ENCODE measurements around the gene LOXL1. TPM values are rescaled to one million over a fixed set of nuclear protein-coding genes. Genes with fewer than 3 reads are reported as not detected.

The LOXL1 gene
- total RNA-seq, 1 experiment from 2014 or later: not detected

DNA sequence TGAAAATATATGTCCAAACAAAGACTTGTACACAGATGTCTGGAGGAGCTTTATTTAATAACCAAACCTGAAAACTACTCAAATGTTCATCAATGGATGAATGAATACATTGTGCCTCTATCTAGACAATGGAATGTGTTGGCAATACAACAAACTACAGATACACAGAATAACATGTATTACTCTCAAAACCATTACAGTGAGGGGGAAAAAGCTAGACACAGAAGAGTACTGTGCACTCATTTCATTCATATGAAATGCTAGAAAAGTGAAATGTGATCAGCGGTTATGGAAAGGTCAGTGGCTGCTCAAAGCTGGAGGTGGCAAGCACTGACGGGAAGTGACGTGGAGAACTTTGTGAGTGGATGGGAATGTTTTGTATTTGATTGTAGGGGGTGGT lies 52.6 kb downstream of the LOXL1 start:
- no peaks in the 10 kb centered on the region for H3K79me2 ChIP-seq (ENCODE audit: low read length)
- no peak overlapping the region for H3K4me2 ChIP-seq (ENCODE audit: low read depth, low read length, poor library complexity, severe bottlenecking)
- no peak for DNase-seq
- H3K27ac ChIP-seq (ENCODE audit: low read length): no peak overlapping the region
- no peaks in the 10 kb centered on the region for H3K4me1 ChIP-seq (ENCODE audit: low read length)
- no peaks in the 10 kb centered on the region for H3K9me2 ChIP-seq (replicated peaks; ENCODE audit: insufficient read depth, low read length)
- H3K4me3 ChIP-seq (ENCODE audit: low read length): no peak overlapping the region
- H3K36me3 ChIP-seq (ENCODE audit: insufficient read depth, low read length): no peaks in the 10 kb centered on the region
- no peaks in the 10 kb centered on the region for H3K9me3 ChIP-seq (ENCODE audit: low read length)
- no peak overlapping the region for H2AFZ ChIP-seq (ENCODE audit: low read length)
- no peak overlapping the region for H3K9ac ChIP-seq (ENCODE audit: low read length)
- no peaks in the 10 kb centered on the region for H3K27me3 ChIP-seq (ENCODE audit: low read length)
- no peaks in the 10 kb centered on the region for H4K20me1 ChIP-seq (ENCODE audit: insufficient read depth, low read depth, low read length)

DNA sequence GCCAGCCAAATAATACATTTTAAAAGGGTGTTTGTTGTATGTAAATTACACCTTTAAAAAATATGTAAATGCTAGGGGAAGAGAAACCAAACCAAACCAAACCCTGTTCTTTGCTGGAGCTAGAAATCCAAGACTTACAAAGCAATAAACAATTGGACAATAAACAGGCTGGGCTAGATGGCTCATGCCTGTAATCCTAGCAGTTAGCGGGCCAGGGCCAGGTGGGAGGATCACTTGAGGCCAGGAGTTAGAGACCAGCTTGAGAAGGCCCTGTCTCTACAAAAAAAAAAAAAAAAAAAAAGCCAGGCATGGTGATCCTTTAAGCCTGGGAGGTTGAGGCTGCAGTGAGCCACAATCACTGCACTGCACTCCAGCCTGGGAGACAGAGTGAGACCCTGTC lies 53.4 kb downstream of the LOXL1 start:
- no peaks in the 10 kb centered on the region for H3K9me2 ChIP-seq (replicated peaks; ENCODE audit: insufficient read depth, low read length)
- H3K4me1 ChIP-seq (ENCODE audit: low read length): no peaks in the 10 kb centered on the region
- DNase-seq: no peak
- H3K27me3 ChIP-seq (ENCODE audit: low read length): no peaks in the 10 kb centered on the region
- H3K4me2 ChIP-seq (ENCODE audit: low read depth, low read length, poor library complexity, severe bottlenecking): no peak overlapping the region
- H4K20me1 ChIP-seq (ENCODE audit: insufficient read depth, low read depth, low read length): no peaks in the 10 kb centered on the region
- H3K36me3 ChIP-seq (ENCODE audit: insufficient read depth, low read length): no peaks in the 10 kb centered on the region
- no peak overlapping the region for H3K4me3 ChIP-seq (ENCODE audit: low read length)
- H2AFZ ChIP-seq (ENCODE audit: low read length): no peak overlapping the region
- no peaks in the 10 kb centered on the region for H3K79me2 ChIP-seq (ENCODE audit: low read length)
- H3K9me3 ChIP-seq (ENCODE audit: low read length): no peaks in the 10 kb centered on the region
- H3K9ac ChIP-seq (ENCODE audit: low read length): no peak overlapping the region
- H3K27ac ChIP-seq (ENCODE audit: low read length): no peak overlapping the region

DNA sequence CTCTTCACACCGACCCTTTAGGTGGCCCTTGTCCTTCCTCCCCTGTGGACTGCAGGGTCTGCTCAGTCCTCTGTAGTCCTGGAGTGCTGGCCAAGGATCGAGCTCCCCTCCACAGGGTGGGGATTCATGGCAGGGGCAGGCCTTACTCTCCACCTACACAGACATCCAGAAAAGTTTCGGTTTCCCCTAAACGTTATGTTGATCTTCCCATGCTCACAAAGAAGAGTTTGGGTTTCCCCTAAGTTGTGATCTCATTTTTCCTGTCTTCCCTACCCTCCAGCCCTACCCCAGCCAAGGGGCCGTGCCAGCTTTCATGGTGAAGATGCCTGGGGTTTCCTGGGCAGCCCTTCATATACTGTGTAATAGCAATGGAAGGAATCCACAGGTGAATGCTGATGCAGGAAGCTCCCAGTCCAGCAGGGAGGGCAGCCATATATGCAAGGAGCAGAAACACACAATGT lies 55.5 kb downstream of the LOXL1 start:
- H3K27me3 ChIP-seq (ENCODE audit: low read length): no peaks in the 10 kb centered on the region
- H3K79me2 ChIP-seq (ENCODE audit: low read length): no peaks in the 10 kb centered on the region
- H3K4me3 ChIP-seq (ENCODE audit: low read length): no peak overlapping the region
- H3K36me3 ChIP-seq (ENCODE audit: insufficient read depth, low read length): no peaks in the 10 kb centered on the region
- no peak overlapping the region for H3K4me2 ChIP-seq (ENCODE audit: low read depth, low read length, poor library complexity, severe bottlenecking)
- no peaks in the 10 kb centered on the region for H3K9me3 ChIP-seq (ENCODE audit: low read length)
- no peak for DNase-seq
- H3K9ac ChIP-seq (ENCODE audit: low read length): no peak overlapping the region
- no peak overlapping the region for H3K27ac ChIP-seq (ENCODE audit: low read length)
- H3K9me2 ChIP-seq (replicated peaks; ENCODE audit: insufficient read depth, low read length): no peaks in the 10 kb centered on the region
- H4K20me1 ChIP-seq (ENCODE audit: insufficient read depth, low read depth, low read length): no peaks in the 10 kb centered on the region
- no peaks in the 10 kb centered on the region for H3K4me1 ChIP-seq (ENCODE audit: low read length)
- H2AFZ ChIP-seq (ENCODE audit: low read length): no peak overlapping the region

DNA sequence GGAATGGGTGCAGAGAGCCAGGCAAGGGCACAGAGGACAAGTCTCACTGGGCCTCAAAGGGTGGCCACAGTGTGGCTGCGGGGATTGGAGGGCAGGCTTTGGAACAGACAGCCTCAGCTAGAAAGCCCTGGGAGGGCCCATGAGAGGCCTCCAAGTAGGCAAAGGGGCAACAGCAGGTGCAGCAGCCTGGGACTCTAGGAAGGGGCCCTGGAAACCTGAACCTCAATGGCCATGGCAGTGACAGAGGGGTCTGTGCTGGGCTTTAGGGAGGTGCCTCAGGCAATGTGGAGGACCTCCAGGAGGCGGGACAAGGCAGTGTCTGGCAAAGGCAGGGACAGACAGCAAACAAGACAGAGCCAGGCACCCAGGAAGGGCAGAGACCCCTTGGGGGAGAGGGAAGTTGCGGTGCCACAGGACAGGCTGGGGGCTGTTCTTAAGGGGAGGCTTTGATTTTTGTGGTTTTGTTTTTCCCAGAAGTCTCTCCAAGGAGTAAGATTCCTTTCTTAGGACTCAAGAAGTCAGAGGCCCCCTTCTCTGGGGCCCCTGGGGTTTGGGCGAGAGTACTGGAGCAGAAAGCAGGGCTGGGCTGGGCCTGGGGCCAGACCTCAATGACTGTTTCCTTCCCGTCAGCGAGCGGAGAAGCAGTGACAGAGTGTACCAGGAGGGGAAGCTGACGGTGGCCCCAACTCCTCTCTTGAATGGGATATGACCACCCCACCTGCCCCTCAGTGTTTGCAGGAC lies 56.1 kb downstream of the LOXL1 start:
- Histone ChIP-seq H3K4me3 (ENCODE audit: low read length) (no peak overlapping the region), H3K9me2 (replicated peaks; ENCODE audit: insufficient read depth, low read length) (no peaks in the 10 kb centered on the region), H2AFZ (ENCODE audit: low read length) (no peak overlapping the region), H3K79me2 (ENCODE audit: low read length) (no peaks in the 10 kb centered on the region), H3K27me3 (ENCODE audit: low read length) (no peaks in the 10 kb centered on the region), H3K9ac (ENCODE audit: low read length) (no peak overlapping the region), H3K9me3 (ENCODE audit: low read length) (no peaks in the 10 kb centered on the region), H3K4me1 (ENCODE audit: low read length) (no peaks in the 10 kb centered on the region), H3K36me3 (ENCODE audit: insufficient read depth, low read length) (no peaks in the 10 kb centered on the region), H3K27ac (ENCODE audit: low read length) (no peak overlapping the region), H3K4me2 (ENCODE audit: low read depth, low read length, poor library complexity, severe bottlenecking) (no peak overlapping the region), H4K20me1 (ENCODE audit: insufficient read depth, low read depth, low read length) (no peaks in the 10 kb centered on the region)
- DNase-seq: no peak

DNA sequence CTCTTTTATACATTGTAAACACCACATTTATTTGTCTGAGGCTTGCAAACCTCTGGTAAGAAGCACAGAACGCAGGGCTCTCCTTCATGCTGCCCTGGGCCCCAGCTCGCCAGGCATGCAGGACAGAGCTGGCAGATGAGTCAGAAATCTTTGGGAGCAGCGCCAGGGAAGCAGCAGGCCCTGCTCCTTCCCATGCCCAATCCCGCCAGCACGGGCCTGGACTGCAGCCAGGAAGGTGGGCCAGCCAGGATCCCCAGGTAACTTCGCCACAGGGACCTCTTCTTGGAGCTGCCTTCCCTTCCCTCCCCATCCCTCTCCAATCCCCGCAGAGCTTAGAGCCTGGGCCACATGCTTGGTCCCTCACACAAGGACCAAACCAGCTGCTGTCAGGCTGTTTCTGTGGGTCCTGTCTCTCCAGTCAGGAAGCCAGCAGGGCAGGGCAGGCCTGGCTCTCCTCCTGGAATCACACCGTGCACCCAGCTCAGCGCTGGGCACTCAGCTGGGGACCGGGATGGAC lies 57.0 kb downstream of the LOXL1 start:
- Histone ChIP-seq H3K4me1 (ENCODE audit: low read length) (no peaks in the 10 kb centered on the region), H3K4me2 (ENCODE audit: low read depth, low read length, poor library complexity, severe bottlenecking) (no peak overlapping the region), H3K27ac (ENCODE audit: low read length) (no peak overlapping the region), H3K9ac (ENCODE audit: low read length) (no peak overlapping the region), H3K9me3 (ENCODE audit: low read length) (no peaks in the 10 kb centered on the region), H2AFZ (ENCODE audit: low read length) (no peak overlapping the region), H3K4me3 (ENCODE audit: low read length) (no peak overlapping the region), H3K36me3 (ENCODE audit: insufficient read depth, low read length) (no peaks in the 10 kb centered on the region), H3K79me2 (ENCODE audit: low read length) (no peaks in the 10 kb centered on the region), H4K20me1 (ENCODE audit: insufficient read depth, low read depth, low read length) (no peaks in the 10 kb centered on the region), H3K9me2 (replicated peaks; ENCODE audit: insufficient read depth, low read length) (no peaks in the 10 kb centered on the region), H3K27me3 (ENCODE audit: low read length) (no peaks in the 10 kb centered on the region)
- no peak for DNase-seq

GRCh38 chr15:73983773-73984172 lies 57.5 kb downstream of the LOXL1 start:
- no peaks in the 10 kb centered on the region for H3K27me3 ChIP-seq (ENCODE audit: low read length)
- H4K20me1 ChIP-seq (ENCODE audit: insufficient read depth, low read depth, low read length): no peaks in the 10 kb centered on the region
- H3K9ac ChIP-seq (ENCODE audit: low read length): no peak overlapping the region
- H3K4me1 ChIP-seq (ENCODE audit: low read length): no peaks in the 10 kb centered on the region
- no peak overlapping the region for H2AFZ ChIP-seq (ENCODE audit: low read length)
- H3K9me2 ChIP-seq (replicated peaks; ENCODE audit: insufficient read depth, low read length): no peaks in the 10 kb centered on the region
- no peak for DNase-seq
- H3K79me2 ChIP-seq (ENCODE audit: low read length): no peaks in the 10 kb centered on the region
- no peaks in the 10 kb centered on the region for H3K9me3 ChIP-seq (ENCODE audit: low read length)
- no peak overlapping the region for H3K4me3 ChIP-seq (ENCODE audit: low read length)
- no peak overlapping the region for H3K4me2 ChIP-seq (ENCODE audit: low read depth, low read length, poor library complexity, severe bottlenecking)
- no peak overlapping the region for H3K27ac ChIP-seq (ENCODE audit: low read length)
- H3K36me3 ChIP-seq (ENCODE audit: insufficient read depth, low read length): no peaks in the 10 kb centered on the region

DNA sequence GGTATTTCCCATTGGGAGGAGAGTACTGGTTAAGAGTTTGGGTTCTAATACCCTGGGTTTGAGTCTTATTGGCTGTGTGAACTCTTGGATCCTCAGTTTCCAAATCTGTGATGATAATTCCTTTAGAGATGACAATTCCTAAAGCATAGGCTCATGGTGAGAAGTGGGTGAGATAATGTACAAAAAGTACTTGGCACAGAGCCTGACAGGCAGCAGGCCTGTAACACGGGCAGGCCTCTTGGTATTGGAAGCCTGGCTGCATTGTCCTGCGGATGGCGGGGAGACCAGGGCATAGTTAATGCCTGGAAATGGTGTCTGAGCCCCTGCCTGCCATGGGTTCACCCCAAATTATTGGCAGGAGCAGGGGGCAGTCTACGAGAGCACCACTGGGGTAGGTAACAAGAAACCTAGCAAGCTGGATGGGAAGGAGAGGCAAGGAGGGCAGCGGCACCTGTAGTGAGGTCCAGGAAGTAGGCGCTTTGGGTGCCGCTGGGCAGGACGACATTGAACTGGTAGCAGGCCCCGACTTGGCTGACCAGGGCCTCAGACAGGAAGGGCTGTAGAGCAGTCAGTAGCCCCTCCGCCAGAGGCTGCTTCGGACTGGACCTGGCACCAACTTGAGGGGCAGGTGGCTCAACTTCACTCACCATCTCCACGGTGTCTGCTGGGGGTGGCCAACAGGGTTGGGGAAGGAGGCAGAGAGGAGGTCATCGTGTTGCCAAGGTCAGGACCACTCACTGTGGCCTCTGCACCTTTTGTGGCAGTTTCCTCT lies 58.1 kb downstream of the LOXL1 start:
- H3K27me3 ChIP-seq (ENCODE audit: low read length): no peaks in the 10 kb centered on the region
- H3K9me3 ChIP-seq (ENCODE audit: low read length): no peaks in the 10 kb centered on the region
- no peak overlapping the region for H3K4me2 ChIP-seq (ENCODE audit: low read depth, low read length, poor library complexity, severe bottlenecking)
- DNase-seq: no peak
- H3K27ac ChIP-seq (ENCODE audit: low read length): no peak overlapping the region
- no peak overlapping the region for H3K4me3 ChIP-seq (ENCODE audit: low read length)
- no peaks in the 10 kb centered on the region for H3K4me1 ChIP-seq (ENCODE audit: low read length)
- no peak overlapping the region for H2AFZ ChIP-seq (ENCODE audit: low read length)
- H3K79me2 ChIP-seq (ENCODE audit: low read length): no peaks in the 10 kb centered on the region
- no peaks in the 10 kb centered on the region for H3K9me2 ChIP-seq (replicated peaks; ENCODE audit: insufficient read depth, low read length)
- no peaks in the 10 kb centered on the region for H4K20me1 ChIP-seq (ENCODE audit: insufficient read depth, low read depth, low read length)
- no peaks in the 10 kb centered on the region for H3K36me3 ChIP-seq (ENCODE audit: insufficient read depth, low read length)
- H3K9ac ChIP-seq (ENCODE audit: low read length): no peak overlapping the region

- Histone ChIP-seq H4K20me1 (ENCODE audit: insufficient read depth, low read depth, low read length) (no peaks in the 10 kb centered on the region), H3K4me2 (ENCODE audit: low read depth, low read length, poor library complexity, severe bottlenecking) (no peak overlapping the region), H3K9me2 (replicated peaks; ENCODE audit: insufficient read depth, low read length) (no peaks in the 10 kb centered on the region), H3K79me2 (ENCODE audit: low read length) (no peaks in the 10 kb centered on the region), H3K4me1 (ENCODE audit: low read length) (no peaks in the 10 kb centered on the region), H3K9me3 (ENCODE audit: low read length) (no peaks in the 10 kb centered on the region), H3K27me3 (ENCODE audit: low read length) (no peaks in the 10 kb centered on the region), H3K36me3 (ENCODE audit: insufficient read depth, low read length) (no peaks in the 10 kb centered on the region), H3K27ac (ENCODE audit: low read length) (no peak overlapping the region), H2AFZ (ENCODE audit: low read length) (no peak overlapping the region), H3K4me3 (ENCODE audit: low read length) (no peak overlapping the region), H3K9ac (ENCODE audit: low read length) (no peak overlapping the region)
- no peak for DNase-seq
Measured at GRCh38 chr15:73985101-73985873, 59.0 kb downstream of the LOXL1 start.

Data from Karpas-422 (cell line).